Endothelial cell of umbilical vein (primary cell): ENCODE results near the gene ACTL8. TPM values are rescaled to one million over a fixed set of nuclear protein-coding genes. Genes with fewer than 3 reads are reported as not detected.

Source experiments
- BruUV-seq: library from RNA; stranded (reverse); fragments of 400-500 nt; replicated peaks from 2 replicates; lab custom pipeline; 2021; lab: Mats Ljungman, UMichigan
- CTCF ChIA-PET: fragments of 300-600, 350-600 bp; sonication (Branson Sonifier 250); formaldehyde crosslinking; loops from one replicate; lab custom pipeline; 2021; ENCODE audit warnings: antibody characterized with exemption, inconsistent platforms; lab: Charles Lee
- POLR2A ChIA-PET: fragments of 300-600, 350-600 bp; sonication (Branson Sonifier 250); formaldehyde crosslinking; loops from one replicate; lab custom pipeline; 2021; ENCODE audit warnings: antibody characterized with exemption, inconsistent platforms; lab: Charles Lee
- DNase-seq: peaks from one replicate; pipeline ENCODE4 v3.0.0-alpha.2; 2011; ENCODE audit warnings: low read depth, low spot score
- FAIRE-seq: peaks from 2 replicates; lab custom pipeline; 2011; peaks lifted over from hg19 to GRCh38; lab: Jason Lieb, UNC
- H2AFZ ChIP-seq: 2 replicates; pipeline ENCODE4 v1.6.0; 2012; ENCODE audit warnings: low read depth, low read length, control low read depth, inconsistent platforms
- H3K27ac ChIP-seq: 2 replicates; pipeline ENCODE4 v1.5.1; 2011; ENCODE audit warnings: low read depth, mild to moderate bottlenecking, control low read depth, low read length, moderate library complexity; ENCODE audit not compliant: insufficient read depth
- H3K27me3 ChIP-seq, 2 experiments: 2 replicates each; pipeline versions ENCODE4 v1.6.0 to v1.6.1; 2011; ENCODE audit warnings: low read length in 2 of 2, mixed read lengths in 1 of 2; ENCODE audit not compliant: control insufficient read depth in 2 of 2, insufficient read depth in 2 of 2
- H3K36me3 ChIP-seq, 2 experiments: 2 replicates in 1 of 2; 3 replicates in 1 of 2; pipeline ENCODE4 v1.5.1; 2011; ENCODE audit warnings: low read length in 2 of 2, mild to moderate bottlenecking in 1 of 2, moderate library complexity in 1 of 2; ENCODE audit not compliant: control insufficient read depth in 2 of 2, insufficient read depth in 2 of 2; ENCODE audit errors: extremely low read depth in 1 of 2
- H3K4me1 ChIP-seq: 3 replicates; pipeline ENCODE4 v1.5.1; 2011; ENCODE audit warnings: mild to moderate bottlenecking, low read length; ENCODE audit not compliant: control insufficient read depth, insufficient read depth; ENCODE audit errors: extremely low read depth
- H3K4me2 ChIP-seq: 2 replicates; pipeline ENCODE4 v1.6.1; 2011; ENCODE audit warnings: low read length, control low read depth, mixed read lengths; ENCODE audit not compliant: insufficient read depth
- H3K4me3 ChIP-seq, 3 experiments: fragments of 200-600 bp in 1 of 3; sonication (generic), shearing (Covaris generic) in 1 of 3; replicated peaks in 1 of 3; 2 replicates each; pipeline ENCODE4 v1.5.1; 2011 to 2016; ENCODE audit warnings: control low read depth in 3 of 3, low read length in 3 of 3, mild to moderate bottlenecking in 2 of 3, inconsistent platforms in 1 of 3, low read depth in 1 of 3, moderate library complexity in 1 of 3; ENCODE audit not compliant: insufficient read depth in 1 of 3
- H3K79me2 ChIP-seq: 2 replicates; pipeline ENCODE4 v1.6.0; 2012; ENCODE audit warnings: low read length, inconsistent platforms; ENCODE audit not compliant: control insufficient read depth, insufficient read depth
- H3K9ac ChIP-seq: replicated peaks from 2 replicates; pipeline ENCODE3; 2011; ENCODE audit warnings: low read length, control low read depth; ENCODE audit not compliant: insufficient read depth; ENCODE audit errors: extremely low read depth
- H3K9me1 ChIP-seq: replicated peaks from 3 replicates; pipeline ENCODE4 v1.6.0; 2011; ENCODE audit warnings: mild to moderate bottlenecking, low read length; ENCODE audit not compliant: control insufficient read depth, insufficient read depth; ENCODE audit errors: extremely low read depth
- H3K9me3 ChIP-seq: replicated peaks from 2 replicates; pipeline ENCODE4 v1.5.1; 2012; ENCODE audit warnings: low read length, inconsistent platforms; ENCODE audit not compliant: control insufficient read depth, insufficient read depth
- H4K20me1 ChIP-seq: replicated peaks from 2 replicates; pipeline ENCODE3; 2011; ENCODE audit warnings: mild to moderate bottlenecking, low read length; ENCODE audit not compliant: control insufficient read depth, insufficient read depth; ENCODE audit errors: extremely low read depth
- EZH2 ChIP-seq: IDR thresholded peaks from 2 replicates; pipeline ENCODE4 v1.6.1; 2012; ENCODE audit warnings: borderline replicate concordance, low read depth, mild to moderate bottlenecking, moderate library complexity, low read length, inconsistent platforms; ENCODE audit not compliant: severe bottlenecking
- FOS ChIP-seq: IDR thresholded peaks from 2 replicates; pipeline ENCODE4 v1.6.1; 2011; ENCODE audit warnings: mild to moderate bottlenecking, low read length, moderate library complexity, borderline replicate concordance; ENCODE audit not compliant: insufficient read depth
- GATA2 ChIP-seq: IDR thresholded peaks from 2 replicates; pipeline ENCODE4 v1.7.0; 2011; ENCODE audit warnings: low read depth, mild to moderate bottlenecking, moderate library complexity, mixed read lengths, low read length; ENCODE audit not compliant: insufficient read length, insufficient read depth
- JUN ChIP-seq: IDR thresholded peaks from 2 replicates; pipeline ENCODE4 v1.6.1; 2011; ENCODE audit warnings: borderline replicate concordance, low read depth; ENCODE audit not compliant: insufficient read length, insufficient read depth
- MYC ChIP-seq: IDR thresholded peaks from one replicate; pipeline ENCODE4 v1.6.1; 2011; ENCODE audit warnings: mild to moderate bottlenecking, low read depth, low read length
- POLR2A ChIP-seq: IDR thresholded peaks from 2 replicates; pipeline ENCODE4 v1.6.1; 2012; ENCODE audit warnings: low read depth, mild to moderate bottlenecking, control low read depth, low read length
- POLR2AphosphoS5 ChIP-seq: IDR thresholded peaks from 2 replicates; pipeline ENCODE4 v1.6.1; 2012; ENCODE audit warnings: low read depth, mild to moderate bottlenecking, control low read depth, low read length, moderate library complexity; ENCODE audit not compliant: insufficient read depth
- dilution Hi-C: fragments of 300-500 bp; cut with MboI; formaldehyde crosslinking; loops from one replicate; pipeline ENCODE4 v1.15.0; 2019; ENCODE audit warnings: low sequenced_read_pairs; ENCODE audit not compliant: extremely low pct_ligation_motif_present
- intact Hi-C: fragments of 100-400 bp; cut with micrococcal nuclease; formaldehyde crosslinking; loops from one replicate; pipeline ENCODE4 v1.10.0; 2022
- polyA plus RNA-seq, 4 experiments: library from polyadenylated mRNA; depleted of rRNA in 3 of 4; stranded (reverse) in 3 of 4; unstranded in 1 of 4; fragments of >200 nt; gene quantifications; 2 replicates each; pipeline versions ENCODE4 v1.2.1 to v1.2.3, GENCODE V29; 2011 to 2012; ENCODE audit warnings: missing spikeins in 1 of 4
- total RNA-seq: library from RNA; stranded (reverse); gene quantifications from 2 replicates; pipeline ENCODE4 v1.2.3, GENCODE V29; 2021
- TF ChIP-seq, protein P1 (sequence below), 2 donors: IDR thresholded peaks; 1 replicate in 1 of 2; 2 replicates in 1 of 2; pipeline ENCODE4 v1.5.1; 2011; ENCODE audit warnings: low read length in 2 of 2, mild to moderate bottlenecking in 2 of 2, moderate library complexity in 2 of 2, control low read depth in 1 of 2, inconsistent platforms in 1 of 2, low read depth in 1 of 2; ENCODE audit not compliant: insufficient read depth in 1 of 2; ENCODE audit errors: extremely low read depth in 1 of 2
- TF ChIP-seq, protein P2 (sequence below): IDR thresholded peaks from 2 replicates; pipeline ENCODE4 v1.6.1; 2011; ENCODE audit not compliant: insufficient read depth, insufficient read length

ACTL8 gene
- total and polyA plus RNA-seq, 2 donors (not counting 3 experiments of a cell fraction or from before 2014, with no cell fraction given) = not detected

DNA sequence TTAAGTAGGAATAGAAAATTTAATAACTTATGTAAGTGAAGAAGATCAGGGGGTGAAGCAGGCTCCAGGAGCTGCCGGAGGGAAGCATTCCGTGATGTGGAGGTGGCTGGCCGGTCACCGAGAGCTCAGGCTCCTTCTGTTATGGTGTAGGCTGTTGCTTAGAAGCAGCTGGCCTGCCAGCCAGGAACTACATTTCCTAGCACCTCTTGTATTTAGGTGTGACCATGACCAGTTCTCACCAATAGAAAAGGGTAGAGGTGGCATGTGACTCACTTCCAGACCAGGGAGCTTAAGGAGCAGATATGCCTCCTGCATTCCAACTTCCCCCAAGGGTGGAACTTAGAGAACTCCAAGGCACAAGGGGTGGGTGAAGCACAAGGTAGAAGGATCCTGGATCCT lies 120.7 kb downstream of the ACTL8 start:
- TF ChIP-seq POLR2AphosphoS5 (no peak), POLR2A (no peak), GATA2 (no peak), JUN (no peak), EZH2 (no peak), FOS (no peak), MYC (no peak)
- TF ChIP-seq, protein P1, sequence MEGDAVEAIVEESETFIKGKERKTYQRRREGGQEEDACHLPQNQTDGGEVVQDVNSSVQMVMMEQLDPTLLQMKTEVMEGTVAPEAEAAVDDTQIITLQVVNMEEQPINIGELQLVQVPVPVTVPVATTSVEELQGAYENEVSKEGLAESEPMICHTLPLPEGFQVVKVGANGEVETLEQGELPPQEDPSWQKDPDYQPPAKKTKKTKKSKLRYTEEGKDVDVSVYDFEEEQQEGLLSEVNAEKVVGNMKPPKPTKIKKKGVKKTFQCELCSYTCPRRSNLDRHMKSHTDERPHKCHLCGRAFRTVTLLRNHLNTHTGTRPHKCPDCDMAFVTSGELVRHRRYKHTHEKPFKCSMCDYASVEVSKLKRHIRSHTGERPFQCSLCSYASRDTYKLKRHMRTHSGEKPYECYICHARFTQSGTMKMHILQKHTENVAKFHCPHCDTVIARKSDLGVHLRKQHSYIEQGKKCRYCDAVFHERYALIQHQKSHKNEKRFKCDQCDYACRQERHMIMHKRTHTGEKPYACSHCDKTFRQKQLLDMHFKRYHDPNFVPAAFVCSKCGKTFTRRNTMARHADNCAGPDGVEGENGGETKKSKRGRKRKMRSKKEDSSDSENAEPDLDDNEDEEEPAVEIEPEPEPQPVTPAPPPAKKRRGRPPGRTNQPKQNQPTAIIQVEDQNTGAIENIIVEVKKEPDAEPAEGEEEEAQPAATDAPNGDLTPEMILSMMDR (IDR thresholded peaks at IDR 0.05; ENCODE audit: extremely low read depth in 1 of 2, insufficient read depth in 1 of 2, low read depth in 1 of 2, low read length in 2 of 2) = no peak
- TF ChIP-seq, protein P2, sequence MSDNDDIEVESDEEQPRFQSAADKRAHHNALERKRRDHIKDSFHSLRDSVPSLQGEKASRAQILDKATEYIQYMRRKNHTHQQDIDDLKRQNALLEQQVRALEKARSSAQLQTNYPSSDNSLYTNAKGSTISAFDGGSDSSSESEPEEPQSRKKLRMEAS = no peak
- ChIA-PET POLR2A (no interaction called here), CTCF (no interaction called here)
- Histone ChIP-seq H3K36me3 (no peaks in the 10 kb centered on the region), H4K20me1 (no peaks in the 10 kb centered on the region), H3K4me2 (no peak overlapping the region), H2AFZ (no peak overlapping the region), H3K27me3 (no peaks in the 10 kb centered on the region), H3K4me3 (no peak overlapping the region), H3K79me2 (no peaks in the 10 kb centered on the region), H3K9ac (no peak overlapping the region), H3K27ac (no peak overlapping the region), H3K9me1 (no peaks in the 10 kb centered on the region), H3K4me1 (no peaks in the 10 kb centered on the region), H3K9me3 (no peaks in the 10 kb centered on the region)
- FAIRE-seq (no peak), DNase-seq (no peak)
- no TSS peak for BruUV-seq
- dilution Hi-C loops (no loop called here), intact Hi-C loops (no loop called here)

Other genes starting within 250 kb of the ACTL8 start
- gene ARHGEF10L, start 215.6 kb upstream of the ACTL8 start, total RNA-seq = 4.3 and 5.2 TPM in 2 replicates
- gene ARHGEF10L, start 215.6 kb upstream of the ACTL8 start, polyA plus RNA-seq = 1.9 and 3.3 TPM in 2 replicates